Stimulated activated CD8-positive, alpha-beta memory T cell treated with anti-CD3 and anti-CD28 coated beads, Interleukin-15, amount 100 ng/mL, for 1 hour (primary cell): ENCODE measurements around the gene AFF3.
"Not testable (repeated sequence)": the region's sequence is repeated elsewhere in the genome, so short reads cannot be mapped to it uniquely, and the experiment has no call there.

ENCODE experiments used
- DNase-seq: peaks from one replicate; pipeline ENCODE4 v3.0.0-alpha.2; 2020; ENCODE audit warnings: low read depth

Gene AFF3

DNA sequence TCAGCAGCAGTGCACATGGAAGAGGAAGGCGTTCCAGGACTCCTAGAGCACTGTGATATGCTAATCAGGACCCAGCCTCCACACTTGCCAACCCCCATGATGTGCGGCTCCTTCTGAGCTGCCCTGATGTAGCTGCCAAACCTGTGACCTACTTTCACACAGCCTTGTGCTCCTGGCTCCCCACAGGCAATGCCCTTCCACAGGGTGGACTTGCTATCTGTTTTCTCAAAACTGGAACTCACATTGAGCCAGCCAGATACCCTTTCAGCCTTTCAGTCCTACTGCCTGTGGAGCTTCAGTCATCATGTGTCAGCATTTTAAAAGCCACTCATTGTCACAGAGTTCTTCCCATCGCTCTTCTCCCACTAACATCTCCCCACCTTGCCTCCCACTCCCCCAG is 181.6 kb downstream of the AFF3 start:
- DNase-seq = no peak

DNA sequence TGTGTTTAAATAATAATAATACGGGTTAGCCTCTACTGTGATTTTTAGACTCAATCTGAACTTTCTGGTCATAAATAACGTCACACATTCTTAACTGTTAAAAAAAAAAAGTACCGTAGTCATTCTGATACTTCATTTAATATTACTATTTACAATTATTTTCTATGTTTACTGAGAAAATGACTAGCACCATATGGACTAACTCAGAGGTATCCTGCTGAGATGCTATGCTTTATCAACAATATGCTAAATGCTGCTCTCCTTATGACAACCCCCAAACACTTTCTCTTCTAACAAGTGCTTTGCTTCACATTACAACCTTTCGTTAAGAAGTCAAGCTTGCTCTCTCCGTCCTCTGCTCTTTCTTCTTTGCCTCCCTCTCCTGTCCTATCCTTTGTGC is 182.1 kb downstream of the AFF3 start:
- DNase-seq = no peak

DNA sequence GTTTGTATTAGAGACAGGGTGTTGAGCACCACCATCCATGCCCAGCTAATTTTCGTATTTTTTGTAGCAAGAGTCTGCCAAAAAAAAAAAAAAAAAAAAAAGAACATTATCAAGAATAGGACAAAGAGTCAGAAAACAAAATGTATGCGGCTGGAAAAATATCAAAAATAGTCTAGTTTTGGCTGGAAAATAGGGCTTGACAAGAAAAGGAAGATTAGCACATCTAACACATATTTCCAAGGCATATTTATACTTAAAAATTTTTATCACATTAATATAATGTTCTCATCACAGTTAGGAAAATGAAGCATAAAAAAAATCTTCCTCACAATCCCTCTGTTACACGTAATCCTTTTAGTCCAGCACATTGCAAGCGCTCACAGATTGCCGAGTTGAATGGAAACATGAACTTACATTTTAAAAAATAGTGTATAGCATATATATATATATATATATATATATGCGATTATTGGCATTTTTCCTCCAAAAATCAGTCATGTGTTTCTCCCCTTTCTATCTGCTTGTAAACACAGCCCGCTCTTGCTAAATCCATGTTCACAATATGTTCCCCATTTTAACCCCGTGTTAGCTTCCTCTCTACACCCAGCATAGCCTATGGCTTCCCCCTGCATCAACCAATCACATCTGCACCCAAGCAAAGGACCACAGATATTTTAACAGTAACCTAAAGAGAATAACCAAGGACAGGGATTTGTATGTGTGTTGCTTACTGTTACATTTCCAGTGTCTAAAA is 183.0 kb downstream of the AFF3 start:
- DNase-seq = no peak

DNA sequence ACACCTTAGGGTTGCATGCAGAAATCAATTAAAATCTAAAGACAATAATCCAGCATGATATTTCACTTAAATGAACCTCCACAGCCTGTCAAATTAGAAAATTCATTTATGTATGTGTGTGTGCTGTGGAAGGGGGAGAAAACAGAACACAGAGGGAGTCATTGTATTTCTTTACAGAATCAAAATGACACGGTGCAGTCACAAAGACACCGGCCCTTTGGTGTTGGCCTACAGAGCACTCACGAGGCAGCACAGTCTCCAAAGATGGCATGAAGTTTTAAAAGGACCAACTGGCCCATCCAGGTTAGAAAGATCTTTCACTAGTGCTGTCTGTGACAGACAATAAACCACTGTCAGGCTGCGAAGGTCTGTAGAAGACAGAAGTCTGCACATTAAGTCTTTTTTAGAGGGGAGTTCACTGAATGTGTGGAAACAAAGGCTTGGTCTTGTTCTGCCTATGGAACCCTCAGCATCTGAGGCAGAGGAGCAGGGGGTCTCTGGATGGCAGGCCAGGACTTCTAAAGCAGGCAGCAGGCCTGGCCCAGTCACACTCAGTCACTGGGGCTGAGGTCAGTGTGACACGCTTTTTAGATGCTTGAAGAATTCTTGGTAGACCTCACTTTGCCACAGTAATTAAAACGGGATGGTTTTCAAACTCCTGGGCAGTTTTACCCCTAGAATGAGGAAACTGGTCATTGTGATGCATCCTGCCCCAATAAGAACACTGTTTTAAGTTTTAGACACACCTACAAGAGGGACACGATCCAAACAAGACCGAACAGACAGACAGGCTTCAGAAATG is 184.9 kb downstream of the AFF3 start:
- DNase-seq = no peak

DNA sequence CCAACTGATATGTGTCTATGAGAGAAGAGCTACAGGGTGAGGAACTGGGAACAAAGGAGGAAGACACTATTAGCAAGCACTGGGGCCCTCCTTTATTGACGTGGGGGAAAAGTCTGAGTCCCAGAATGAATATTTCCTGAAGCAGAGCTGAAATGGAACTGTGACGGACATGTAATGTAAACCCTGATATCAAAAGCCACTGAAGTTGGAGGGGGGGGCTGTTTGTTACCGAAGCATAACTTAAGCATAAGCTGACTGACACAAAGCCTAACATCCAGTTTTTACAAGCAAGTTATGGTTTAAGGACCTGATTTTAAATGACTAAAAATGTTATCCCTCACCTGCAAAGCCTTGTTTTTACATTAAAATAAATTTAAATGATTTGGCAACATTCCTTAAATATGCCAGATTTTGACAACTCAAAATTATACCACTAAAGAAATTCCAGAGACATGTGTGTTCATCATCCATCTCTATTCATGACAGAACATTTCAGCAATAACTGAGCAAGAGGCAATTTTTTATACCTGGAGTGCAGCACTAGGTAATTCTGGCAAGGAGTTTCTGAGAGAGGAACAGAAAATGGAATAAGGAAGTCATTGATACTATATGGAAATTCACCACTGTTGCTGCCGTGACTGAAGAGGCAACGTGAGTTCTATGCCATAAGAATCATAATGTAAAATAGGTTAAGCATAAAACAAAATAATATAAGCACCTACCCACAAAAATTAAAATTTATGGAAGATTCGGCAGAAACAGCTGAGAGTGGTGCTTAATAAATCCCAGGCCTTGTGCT is 186.0 kb downstream of the AFF3 start:
- no peak for DNase-seq

DNA sequence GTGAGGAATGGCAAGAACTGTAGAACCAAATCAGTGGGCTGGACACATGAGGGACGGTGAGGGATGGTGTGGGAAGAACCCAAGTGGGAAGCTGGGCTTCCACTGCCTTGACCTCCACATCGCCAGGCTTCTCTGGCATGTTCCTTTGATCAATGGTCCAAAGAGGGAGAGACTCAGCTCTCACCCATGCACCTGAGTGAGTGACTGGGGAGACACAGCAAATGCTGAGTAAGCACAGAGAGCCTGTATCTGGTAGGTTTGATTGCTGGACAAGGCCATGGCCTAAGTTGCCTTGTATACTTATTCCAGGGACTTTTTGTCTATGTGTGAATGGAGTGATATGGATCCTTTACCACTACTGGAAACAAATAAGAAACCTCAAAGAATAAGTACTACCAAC is 188.6 kb downstream of the AFF3 start:
- no peak for DNase-seq

DNA sequence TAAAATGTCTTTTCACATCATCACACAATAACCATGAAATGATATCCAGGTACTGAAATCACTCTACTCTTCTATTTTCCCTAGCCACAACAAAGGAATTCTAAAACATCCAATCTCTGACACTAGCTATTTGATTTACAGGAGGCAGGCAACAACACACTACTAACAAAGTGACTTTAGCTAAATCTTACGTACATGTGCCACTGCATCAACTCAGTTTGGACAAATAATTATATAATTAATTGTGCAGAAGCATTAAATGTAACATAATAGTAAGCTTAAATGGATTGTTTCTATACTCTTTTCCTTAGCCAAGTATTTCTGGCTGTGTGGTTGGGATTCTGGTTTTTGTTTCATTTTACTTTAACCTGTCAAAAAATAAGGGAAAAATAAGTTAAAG is 192.4 kb downstream of the AFF3 start:
- no peak for DNase-seq

DNA sequence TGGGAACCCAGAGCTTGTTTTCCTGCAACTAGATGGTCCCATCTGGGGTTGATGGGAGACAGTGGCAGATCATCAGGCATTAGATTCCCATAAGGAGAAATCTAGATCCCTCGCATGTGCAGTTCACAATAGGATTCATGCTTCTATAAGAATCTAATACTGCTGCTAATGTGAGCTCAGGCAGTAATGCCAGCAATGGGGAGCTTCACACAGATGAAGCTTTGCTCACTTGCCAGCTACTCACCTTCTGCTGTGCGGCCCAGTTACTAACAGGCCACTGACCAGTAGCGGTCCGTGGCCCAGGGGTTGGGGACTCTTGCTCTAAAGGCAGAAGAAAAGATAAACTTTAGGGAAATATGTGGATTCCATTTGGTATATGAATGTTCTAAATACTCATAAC is 192.9 kb downstream of the AFF3 start:
- no peak for DNase-seq

DNA sequence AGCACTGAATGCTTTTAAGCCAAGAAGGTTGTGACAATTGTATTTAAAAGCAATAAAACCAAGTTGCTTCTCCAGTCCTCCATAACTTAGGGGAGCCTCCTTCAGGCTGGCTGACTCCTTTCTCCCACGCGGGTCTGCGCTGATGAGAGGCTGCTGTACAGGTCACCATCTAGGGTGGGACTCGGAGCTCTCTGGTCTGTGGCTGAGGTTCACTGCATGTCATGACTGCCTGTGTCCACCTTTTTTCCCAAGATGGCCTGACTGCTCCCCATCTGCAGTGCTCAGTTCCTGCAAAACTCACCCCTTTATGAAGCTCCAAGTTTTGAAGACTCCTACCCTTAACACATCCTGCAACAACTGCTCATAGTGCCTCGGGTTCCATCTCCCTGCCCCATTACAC is 194.4 kb downstream of the AFF3 start:
- DNase-seq = no peak

DNA sequence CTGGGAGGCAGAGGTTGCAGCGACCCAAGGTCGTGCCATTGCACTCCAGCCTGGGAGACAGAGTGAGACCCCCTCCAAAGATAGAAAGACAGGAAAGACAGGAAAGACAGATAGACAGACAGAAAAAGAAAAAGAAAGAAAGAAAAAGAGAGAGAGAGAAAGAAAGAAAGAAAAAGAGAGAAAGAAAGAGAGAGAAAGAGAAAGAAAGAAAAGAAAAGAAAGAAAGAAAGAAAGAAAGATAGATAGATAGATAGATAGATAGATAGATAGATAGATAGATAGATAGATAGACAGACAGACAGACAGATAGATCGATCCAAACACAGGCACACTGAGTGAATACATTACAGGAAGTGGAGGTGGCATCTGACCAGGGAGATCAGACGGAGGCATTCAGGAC is 195.0 kb downstream of the AFF3 start:
- not testable (repeated sequence) for DNase-seq

DNA sequence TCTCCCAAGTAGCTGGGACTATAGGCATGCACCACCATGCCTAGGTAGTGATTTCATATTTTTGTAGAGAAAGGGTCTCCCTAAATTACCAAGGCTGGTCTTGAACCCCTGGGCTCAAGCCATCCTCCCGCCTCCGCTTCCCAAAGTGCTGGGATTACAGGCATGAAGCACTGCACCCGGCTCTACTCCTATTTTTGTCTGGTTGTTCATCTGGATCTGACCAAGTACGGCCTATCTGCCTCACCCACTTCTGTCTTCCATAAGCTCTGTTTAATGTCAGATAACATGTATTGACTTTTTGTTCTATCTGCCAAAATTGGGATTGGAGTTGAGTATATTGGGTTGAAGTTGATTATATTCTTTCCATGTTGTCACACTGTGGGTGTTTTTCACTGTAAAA is 198.4 kb downstream of the AFF3 start:
- no peak for DNase-seq

DNA sequence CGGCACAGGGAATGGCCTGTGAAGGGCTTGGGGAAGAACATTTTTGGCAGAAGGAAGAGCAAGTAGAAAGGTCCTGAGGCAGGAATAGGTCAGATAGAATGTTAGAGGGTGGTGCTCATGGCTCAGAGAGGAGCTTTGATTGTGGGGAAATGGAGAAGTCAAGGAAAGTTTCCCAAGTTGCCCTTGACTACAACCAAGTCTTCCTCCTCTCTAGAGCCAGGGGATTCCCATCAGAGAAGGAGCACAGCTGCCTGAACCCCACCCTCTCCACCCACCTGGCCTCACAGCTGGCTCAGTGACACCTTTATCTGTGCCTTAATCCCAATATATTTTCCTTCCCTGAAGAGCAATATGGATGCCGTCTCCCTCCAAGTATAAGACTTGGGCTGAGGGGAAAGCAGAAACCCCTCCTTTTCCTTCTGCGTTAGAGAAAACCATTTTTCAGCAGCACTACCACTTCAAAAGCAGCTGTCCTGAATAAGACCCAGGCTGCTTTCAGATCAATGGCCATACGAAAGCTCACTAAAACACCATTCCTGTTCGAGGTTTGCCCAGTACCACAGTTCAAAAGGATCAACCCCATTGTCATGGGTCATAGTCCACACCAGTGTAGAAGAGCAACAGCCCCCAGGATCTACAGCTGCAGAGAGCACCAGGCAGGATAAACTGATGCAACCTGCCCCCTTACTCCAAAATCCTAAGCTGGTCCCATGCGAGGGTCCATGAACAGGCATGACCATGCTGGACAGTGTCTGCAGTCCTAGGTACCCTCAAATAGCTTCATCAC is 199.6 kb downstream of the AFF3 start:
- DNase-seq = no peak

DNA sequence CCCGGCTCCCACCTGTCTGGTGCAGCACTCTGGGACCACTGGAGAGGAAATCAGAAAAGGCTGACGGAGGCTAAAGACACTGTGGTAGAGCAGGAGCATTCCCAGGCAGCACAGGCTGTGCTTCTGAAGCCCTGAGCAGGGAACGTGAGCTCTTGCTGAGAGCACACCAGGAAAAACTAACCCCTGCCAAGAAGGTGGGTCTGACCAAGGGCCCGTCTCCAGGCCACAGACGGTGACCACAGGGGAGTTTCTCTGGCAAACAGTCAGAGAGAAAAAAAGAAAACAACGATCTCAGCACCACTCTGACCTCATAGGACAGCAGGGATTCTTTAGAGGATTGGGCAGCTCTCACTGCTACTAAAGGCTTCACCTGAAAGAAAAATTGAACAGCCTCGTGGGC is 201.4 kb downstream of the AFF3 start:
- DNase-seq = no peak

DNA sequence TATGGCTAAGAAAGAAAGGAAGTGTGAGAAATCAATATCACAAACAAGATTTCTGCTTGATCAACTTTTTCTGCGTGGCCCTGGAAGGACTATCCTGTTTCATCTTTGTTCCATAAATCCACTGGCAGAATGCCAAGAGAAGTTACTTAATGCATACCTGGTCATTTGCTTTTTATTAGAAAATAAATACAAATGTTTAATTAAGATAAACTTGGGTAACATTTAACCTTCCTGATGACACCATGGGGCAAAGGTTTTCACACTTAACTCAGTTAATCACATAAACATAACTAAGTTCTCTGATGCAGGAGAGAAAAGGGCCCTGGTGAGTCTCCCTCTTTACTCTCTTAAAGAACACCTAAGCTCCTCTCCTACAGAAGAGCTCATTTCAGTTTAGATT is 203.3 kb downstream of the AFF3 start:
- DNase-seq = no peak

DNA sequence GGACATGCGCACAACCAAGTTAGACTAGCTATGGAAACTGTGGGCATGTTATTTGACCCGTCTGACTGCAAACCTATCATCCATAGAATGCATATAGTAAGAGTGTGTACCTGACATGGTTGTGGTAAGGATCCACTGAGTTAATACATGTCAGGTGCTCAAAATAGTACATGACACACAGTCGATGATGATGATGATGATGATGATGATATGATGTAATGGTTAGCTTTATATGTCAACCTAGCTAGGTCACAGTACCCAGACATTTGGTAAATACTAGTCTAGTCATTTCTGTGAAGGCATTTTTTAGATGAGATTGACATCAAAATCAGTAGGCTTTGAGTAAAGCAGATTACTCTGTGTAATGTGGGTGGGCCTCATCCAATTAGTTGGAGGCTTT is 204.1 kb downstream of the AFF3 start:
- no peak for DNase-seq

DNA sequence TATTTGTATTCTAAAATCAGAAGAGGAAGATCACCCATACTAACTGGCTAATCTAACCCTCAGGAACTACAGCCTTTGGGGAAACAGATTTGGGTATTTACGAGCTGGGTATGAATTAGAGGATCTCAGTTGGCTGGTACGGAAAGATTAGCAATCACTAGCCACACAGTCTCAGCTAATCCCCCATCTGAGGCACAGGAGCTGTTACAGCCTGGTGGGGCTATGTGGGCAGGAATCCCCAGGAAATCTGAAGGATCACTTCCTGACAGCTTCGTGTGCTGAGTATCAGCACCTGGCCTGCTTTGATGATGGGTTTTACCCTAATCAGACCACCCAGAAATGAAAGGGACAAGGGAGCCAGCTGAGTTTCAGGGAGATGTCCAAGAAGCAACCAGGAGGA is 206.3 kb downstream of the AFF3 start:
- DNase-seq = no peak

DNA sequence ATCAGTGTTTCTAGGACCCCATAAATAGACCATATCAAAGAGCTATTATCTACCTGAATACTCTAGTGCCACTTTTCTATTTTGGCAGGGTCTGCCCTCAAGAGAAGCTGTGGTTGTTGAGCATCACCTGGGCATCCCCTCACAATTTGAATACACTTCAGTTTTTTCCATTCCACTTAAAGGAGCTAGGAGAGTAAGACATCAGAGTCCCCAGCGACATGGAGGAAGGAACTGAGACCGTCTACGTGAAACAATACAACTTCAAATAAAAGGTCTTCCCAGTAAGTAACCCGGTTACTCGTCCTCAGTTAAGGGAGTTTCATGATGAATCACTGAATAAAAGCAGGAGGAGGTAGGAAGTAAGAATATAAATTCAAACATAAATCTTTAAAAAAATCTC is 206.7 kb downstream of the AFF3 start:
- DNase-seq = no peak

DNA sequence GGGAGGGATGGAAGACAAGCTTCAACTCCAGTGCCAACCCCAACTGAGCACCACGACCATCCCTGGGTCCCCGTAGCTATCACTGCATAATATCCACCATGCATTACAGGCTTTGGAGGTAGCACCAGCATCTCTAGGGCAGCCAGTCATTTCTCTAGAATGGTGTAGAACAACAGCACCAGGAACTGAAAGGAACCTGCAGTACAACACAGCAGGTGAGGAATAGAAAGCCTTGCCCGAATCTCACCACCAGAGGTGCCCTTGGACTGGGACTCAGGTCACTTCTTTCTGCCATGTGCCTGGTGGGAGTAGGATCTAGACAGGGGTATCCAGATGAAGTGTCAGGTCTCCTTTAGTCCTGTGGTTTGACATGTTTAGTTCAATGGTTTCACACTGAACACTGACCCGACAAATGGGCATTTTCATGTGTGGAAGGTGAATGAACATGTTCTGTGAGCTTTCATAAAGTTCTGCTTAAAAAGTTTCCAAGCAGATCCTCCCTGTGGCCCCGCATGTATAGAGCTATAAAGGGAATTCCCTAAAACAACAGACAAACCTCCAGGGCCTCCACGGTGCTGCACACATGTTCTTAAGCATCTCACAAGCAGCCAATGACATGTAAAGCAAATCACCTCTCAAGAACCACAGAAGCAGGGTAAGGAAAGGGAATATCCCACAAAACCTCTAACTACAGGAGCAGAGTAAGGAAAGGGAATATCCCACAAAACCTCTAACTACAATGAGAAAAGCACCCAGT is 208.3 kb downstream of the AFF3 start:
- no peak for DNase-seq

DNA sequence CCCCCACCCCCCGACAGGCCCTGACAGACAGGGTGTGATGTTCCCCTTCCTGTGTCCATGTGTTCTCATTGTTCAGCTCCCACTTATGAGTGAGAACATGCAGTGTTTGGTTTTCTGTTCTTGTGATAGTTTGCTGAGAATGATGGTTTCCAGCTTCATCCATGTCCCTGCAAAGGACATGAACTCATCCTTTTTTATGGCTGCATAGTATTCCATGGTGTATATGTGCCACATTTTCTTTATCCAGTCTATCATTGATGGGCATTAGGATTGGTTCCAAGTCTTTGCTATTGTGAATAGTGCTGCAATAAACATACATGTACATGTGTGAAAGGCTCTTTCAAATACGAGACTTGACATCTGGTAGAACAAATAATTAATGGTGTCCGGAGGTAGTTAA is 208.9 kb downstream of the AFF3 start:
- not testable (repeated sequence) for DNase-seq

DNA sequence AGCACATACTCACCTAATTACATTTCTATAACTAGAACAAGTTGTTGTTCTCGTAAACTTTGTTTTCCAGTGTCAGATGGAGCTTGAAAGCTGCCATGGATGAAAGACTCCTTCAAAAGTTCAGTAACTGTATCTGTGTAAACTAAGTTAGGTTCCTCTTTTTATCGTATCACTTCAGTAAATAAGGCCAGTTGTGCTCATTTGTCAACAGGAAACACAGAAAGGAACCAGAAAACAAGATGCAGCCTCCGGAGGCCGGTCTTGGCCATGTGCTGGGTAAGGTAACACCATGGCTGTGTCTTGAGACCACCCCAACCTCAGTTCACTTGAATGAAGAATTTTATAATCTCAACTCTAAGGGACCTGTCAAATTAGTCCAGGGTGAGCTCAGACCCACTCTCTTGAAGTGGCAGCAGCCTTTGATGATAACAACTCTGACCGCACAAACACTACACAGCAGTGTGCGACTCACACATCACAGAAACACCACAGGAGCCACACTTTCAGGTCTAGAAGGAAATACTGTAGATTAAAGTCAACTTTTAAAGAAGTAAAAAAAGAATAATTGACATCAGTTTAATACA is 213.8 kb downstream of the AFF3 start:
- DNase-seq = no peak

DNA sequence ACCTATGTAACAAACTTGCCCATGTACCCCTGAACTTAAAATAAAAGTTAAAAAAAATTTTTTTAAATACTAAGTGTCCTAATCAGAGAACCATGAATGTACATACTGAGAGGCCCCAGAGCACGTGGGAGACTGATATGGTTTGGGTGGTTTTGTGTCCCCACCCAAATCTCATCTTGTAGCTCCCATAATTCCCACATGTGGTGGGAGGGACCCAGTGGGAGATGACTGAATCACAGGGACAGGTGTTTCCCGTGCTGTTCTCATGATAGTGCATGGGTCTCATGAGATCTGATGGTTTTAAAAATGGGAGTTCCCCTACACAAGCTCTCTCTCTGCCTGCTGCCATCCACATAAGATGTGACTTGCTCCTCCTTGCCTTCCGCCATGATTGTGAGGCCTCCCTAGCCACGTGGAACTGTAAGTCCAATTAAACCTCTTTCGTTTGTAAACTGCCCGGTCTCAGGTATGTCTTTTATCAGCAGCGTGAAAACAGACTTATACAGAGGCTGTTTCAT is 214.6 kb downstream of the AFF3 start:
- DNase-seq = not testable (repeated sequence)
